ENCODE results near the gene ZNF791.
"Not testable (repeated sequence)": the region's sequence is repeated elsewhere in the genome, so short reads cannot be mapped to it uniquely, and the experiment has no call there.

The ZNF791 gene

GRCh38 chr19:12628040-12629022, 17.6 kb downstream of the ZNF791 start:
- DNase-seq: no peak

- DNase-seq: no peak
Measured at GRCh38 chr19:12629215-12629614, 18.5 kb downstream of the ZNF791 start.

- no peak for DNase-seq
Measured at GRCh38 chr19:12636631-12637030, 25.9 kb downstream of the ZNF791 start.

- no peak for DNase-seq
Measured at GRCh38 chr19:12638611-12639182, 28.0 kb downstream of the ZNF791 start.

GRCh38 chr19:12639901-12640613, 29.3 kb downstream of the ZNF791 start:
- peak in 50 of 56 donors; percentile 9 to 85 (median 45) for DNase-seq

- DNase-seq: no peak
Measured at GRCh38 chr19:12641456-12641855, 30.7 kb downstream of the ZNF791 start.

GRCh38 chr19:12642506-12642905, 31.8 kb downstream of the ZNF791 start:
- DNase-seq: peak in 1 of 56 donors; percentile 1

- DNase-seq: not testable (repeated sequence)
Measured at GRCh38 chr19:12643716-12644115, 33.0 kb downstream of the ZNF791 start.

GRCh38 chr19:12646551-12646950, 35.8 kb downstream of the ZNF791 start:
- no peak for DNase-seq

GRCh38 chr19:12647047-12647446, 36.3 kb downstream of the ZNF791 start:
- DNase-seq: no peak

GRCh38 chr19:12647490-12648071, 36.9 kb downstream of the ZNF791 start:
- peak in 27 of 56 donors; percentile 4 to 78 (median 28) for DNase-seq

- DNase-seq: no peak
Measured at GRCh38 chr19:12648088-12648487, 37.4 kb downstream of the ZNF791 start.

- no peak for DNase-seq
Measured at GRCh38 chr19:12649941-12650340, 39.2 kb downstream of the ZNF791 start.

- DNase-seq: no peak
Measured at GRCh38 chr19:12652219-12652618, 41.5 kb downstream of the ZNF791 start.

GRCh38 chr19:12655546-12655945, 44.8 kb downstream of the ZNF791 start:
- no peak for DNase-seq

- peak in 1 of 56 donors; percentile 3 for DNase-seq
Measured at GRCh38 chr19:12656899-12657571, 46.3 kb downstream of the ZNF791 start.

GRCh38 chr19:12657966-12658365, 47.2 kb downstream of the ZNF791 start:
- no peak for DNase-seq

- peak in 18 of 56 donors; percentile 1 to 56 (median 18) for DNase-seq
Measured at GRCh38 chr19:12660980-12661379, 50.3 kb downstream of the ZNF791 start.

- no peak for DNase-seq
Measured at GRCh38 chr19:12664406-12665280, 53.9 kb downstream of the ZNF791 start.

- DNase-seq: peak in 15 of 56 donors; percentile 2 to 42 (median 13)
Measured at GRCh38 chr19:12665281-12665573, 54.5 kb downstream of the ZNF791 start.

All from nucleus accumbens (tissue), 56 donors.